Measurements from ENCODE around the gene EPN2.

Gene EPN2

DNA sequence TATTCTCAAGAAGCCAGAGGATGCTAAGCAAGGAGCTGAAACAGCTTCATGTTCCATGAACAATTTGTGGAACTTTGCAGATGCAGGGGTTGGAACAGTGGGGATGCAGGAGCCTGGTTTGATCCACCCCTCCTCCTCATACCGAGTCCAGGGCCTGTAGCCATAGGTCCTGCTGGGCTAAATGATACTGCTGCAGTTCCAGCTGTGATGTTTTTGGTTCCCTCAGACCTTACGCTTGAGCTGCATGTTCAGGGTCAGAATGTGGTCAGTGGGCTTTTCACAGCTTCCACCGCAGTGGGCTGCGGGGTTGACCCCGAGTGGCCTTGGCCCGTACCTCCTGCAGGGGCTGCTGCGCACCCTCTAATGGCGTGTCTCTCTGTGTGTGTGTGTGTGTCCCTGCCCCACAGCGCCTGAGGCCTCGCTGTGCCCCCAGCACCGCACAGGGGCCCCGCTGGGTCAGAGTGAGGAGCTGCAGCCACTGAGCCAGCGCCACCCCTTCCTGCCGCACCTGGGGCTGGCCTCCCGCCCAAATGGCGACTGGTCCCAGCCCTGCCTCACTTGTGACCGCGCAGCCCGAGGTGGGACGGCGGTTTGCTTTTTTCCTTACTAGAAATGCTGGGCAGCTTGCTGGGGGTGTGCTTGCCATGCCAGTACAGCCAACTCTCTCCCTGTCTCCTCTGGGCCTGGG is 48.2 kb downstream of the EPN2 start:
- TF ChIP-seq, protein P1, sequence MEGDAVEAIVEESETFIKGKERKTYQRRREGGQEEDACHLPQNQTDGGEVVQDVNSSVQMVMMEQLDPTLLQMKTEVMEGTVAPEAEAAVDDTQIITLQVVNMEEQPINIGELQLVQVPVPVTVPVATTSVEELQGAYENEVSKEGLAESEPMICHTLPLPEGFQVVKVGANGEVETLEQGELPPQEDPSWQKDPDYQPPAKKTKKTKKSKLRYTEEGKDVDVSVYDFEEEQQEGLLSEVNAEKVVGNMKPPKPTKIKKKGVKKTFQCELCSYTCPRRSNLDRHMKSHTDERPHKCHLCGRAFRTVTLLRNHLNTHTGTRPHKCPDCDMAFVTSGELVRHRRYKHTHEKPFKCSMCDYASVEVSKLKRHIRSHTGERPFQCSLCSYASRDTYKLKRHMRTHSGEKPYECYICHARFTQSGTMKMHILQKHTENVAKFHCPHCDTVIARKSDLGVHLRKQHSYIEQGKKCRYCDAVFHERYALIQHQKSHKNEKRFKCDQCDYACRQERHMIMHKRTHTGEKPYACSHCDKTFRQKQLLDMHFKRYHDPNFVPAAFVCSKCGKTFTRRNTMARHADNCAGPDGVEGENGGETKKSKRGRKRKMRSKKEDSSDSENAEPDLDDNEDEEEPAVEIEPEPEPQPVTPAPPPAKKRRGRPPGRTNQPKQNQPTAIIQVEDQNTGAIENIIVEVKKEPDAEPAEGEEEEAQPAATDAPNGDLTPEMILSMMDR (conservative IDR thresholded peaks at IDR 0.05; ENCODE audit: control insufficient read depth, insufficient read depth, low read depth, low read length) = no peak
- no peak for DNase-seq (ENCODE audit: low read depth)
- no peak overlapping the region for H3K4me3 ChIP-seq (ENCODE audit: control insufficient read depth, low read depth, low read length)

DNA sequence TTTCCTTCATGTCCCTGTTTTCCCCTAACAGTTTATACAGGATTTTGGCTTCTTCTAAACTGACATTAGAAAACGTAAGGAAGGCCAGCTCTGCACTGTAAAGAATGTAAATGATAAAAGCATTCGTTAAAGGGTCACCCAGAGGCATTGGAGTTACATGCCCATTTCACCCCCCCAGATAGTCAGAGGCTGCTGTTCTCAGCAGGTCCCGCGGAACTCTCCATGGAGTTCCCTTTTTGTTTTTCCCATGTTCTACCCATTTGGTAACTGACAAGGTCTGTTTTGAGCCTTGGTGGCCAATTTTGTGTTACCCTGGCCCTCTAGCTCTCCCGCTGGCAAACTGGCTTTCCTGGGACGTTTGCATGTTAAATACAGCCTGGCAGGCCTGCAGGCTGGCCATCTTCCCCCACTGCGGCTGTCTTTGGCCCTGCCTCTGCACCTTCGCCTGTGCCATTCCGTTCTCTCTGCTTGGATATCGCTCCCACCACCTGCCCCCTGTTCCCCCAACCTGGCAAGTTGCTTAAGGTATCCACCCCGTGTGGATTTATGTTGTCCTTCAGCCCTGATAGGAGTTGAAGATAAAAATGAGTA is 49.7 kb downstream of the EPN2 start:
- no peak overlapping the region for H3K4me3 ChIP-seq (ENCODE audit: control insufficient read depth, low read depth, low read length)
- no peak for DNase-seq (ENCODE audit: low read depth)
- TF ChIP-seq, protein P1 (conservative IDR thresholded peaks at IDR 0.05; ENCODE audit: control insufficient read depth, insufficient read depth, low read depth, low read length) = no peak

DNA sequence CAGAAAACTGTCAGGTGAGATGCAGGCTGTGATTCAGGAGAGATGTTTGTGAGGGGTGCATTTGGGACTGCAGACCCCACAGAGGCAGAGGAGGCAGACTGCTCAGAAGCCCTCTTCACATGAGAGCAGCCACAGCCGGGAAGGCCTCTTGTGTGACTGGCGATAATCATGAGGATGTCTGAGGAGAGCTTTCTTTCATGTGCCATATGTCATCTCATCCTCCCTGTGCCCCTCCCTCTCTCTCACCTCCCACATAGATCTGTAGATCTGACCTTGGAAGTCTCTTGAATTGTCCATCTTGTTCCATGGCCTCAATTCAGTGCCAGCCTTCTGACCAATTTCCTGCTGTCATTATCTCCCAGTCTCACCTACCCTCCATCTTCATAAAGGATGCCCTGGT is 50.5 kb downstream of the EPN2 start:
- DNase-seq (ENCODE audit: low read depth) = no peak

DNA sequence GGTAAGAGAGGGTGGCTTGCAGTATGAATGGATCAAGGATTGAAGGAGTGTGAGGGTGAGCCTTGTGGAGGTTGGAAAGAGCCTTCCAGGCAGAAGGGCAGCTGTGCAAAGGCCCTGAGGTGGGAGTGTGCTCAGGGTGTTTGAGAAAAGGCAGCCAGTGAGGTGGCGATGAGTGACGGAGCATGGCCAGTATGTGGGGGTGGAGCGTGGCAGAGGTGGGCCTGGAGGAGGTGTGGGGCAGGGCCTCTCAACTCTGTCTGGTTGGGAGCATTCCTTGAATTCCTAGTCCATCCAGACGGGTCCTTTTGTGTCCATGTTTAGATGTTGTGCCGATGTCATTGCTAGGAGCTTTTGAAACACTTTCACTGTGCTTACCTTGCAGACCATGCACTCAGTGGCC is 51.3 kb downstream of the EPN2 start:
- TF ChIP-seq, protein P1 (conservative IDR thresholded peaks at IDR 0.05; ENCODE audit: control insufficient read depth, insufficient read depth, low read depth, low read length) = no peak
- no peak for DNase-seq (ENCODE audit: low read depth)
- no peak overlapping the region for H3K4me3 ChIP-seq (ENCODE audit: control insufficient read depth, low read depth, low read length)

More for the DNA sequence above, 50.5 kb downstream of the EPN2 start:
- H3K4me3 ChIP-seq (ENCODE audit: control insufficient read depth, low read depth, low read length) = no peak overlapping the region
- TF ChIP-seq, protein P1 (conservative IDR thresholded peaks at IDR 0.05; ENCODE audit: control insufficient read depth, insufficient read depth, low read depth, low read length) = no peak

DNA sequence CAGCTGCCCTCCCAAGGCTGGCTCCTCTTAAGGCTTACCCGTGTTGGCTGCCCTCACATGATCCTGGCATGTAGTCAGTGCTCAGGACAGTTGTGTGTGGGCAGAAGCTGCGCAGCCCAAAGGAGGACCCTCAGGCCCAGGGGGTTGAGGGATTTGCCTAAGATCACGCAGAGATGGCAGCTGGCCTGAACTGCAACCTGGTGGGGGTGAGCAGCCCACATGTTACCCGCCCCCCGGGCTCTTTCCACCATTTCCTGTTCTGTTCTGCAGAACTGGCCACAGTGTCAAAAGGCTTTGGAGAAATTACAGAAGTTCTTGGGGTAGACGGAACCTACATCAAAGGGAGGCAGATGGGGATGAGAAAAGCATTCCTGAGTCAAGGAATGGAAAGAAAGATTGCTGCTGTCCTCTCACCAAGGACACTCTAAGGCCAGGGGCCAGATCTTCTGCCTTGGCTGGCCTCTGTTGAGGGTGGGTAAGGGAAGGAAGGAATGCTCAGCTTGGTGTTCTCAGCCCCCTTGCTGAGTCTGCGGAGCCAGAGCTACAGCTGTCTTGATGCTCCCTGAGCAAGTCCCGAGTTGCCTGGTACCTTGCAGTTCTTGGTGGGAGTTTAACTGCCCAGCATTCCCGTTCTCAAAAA is 53.0 kb downstream of the EPN2 start:
- TF ChIP-seq, protein P1 (conservative IDR thresholded peaks at IDR 0.05; ENCODE audit: control insufficient read depth, insufficient read depth, low read depth, low read length) = no peak
- no peak overlapping the region for H3K4me3 ChIP-seq (ENCODE audit: control insufficient read depth, low read depth, low read length)
- no peak for DNase-seq (ENCODE audit: low read depth)

DNA sequence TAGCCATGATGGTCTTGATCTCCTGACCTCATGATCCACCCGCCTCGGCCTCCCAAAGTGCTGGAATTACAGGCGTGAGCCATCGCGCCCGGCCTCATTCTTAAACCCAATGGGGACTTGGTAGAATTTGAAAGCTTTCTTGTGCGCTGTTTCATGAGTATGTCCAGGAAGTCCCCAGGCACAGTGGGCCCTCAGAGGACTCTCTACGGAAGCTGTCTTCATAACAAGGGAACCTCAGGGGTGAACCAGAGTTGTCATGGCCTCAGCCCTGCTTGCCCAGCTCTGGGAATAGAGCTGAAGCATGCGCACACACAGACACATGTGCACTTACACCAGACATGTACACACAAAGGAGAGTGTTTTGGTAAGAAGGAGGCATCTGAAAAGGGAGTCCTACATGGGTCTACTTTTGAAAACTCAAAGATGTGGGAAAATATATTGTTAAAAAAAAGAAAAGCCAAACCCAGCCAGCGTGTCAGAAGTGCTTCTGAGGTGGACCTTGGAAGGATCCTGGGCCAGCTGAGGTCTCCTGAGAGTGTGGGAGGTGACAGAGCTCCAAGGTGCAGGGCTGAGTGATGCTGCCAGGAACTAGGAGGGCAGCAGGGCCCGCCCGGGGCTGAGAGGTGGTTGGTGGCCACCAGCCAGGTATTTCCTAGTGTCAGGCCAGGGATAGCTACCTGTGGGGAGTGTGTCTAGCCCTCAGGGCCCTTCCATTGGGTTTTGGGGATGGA is 54.6 kb downstream of the EPN2 start:
- no peak overlapping the region for H3K4me3 ChIP-seq (ENCODE audit: control insufficient read depth, low read depth, low read length)
- TF ChIP-seq, protein P1 (conservative IDR thresholded peaks at IDR 0.05; ENCODE audit: control insufficient read depth, insufficient read depth, low read depth, low read length) = no peak
- no peak for DNase-seq (ENCODE audit: low read depth)
